H1 (cell line): ENCODE measurements around the gene PTDSS2. TPM values are rescaled to one million over a fixed set of nuclear protein-coding genes. Genes with fewer than 3 reads are reported as not detected.

ENCODE experiments used
- CTCF ChIA-PET: fragments of 300-600 bp; sonication (Branson Sonifier 250); formaldehyde crosslinking; loops from one replicate; lab custom pipeline; 2021; ENCODE audit not compliant: partially characterized antibody; lab: Charles Lee
- POLR2A ChIA-PET: fragments of 300-600 bp; sonication (Branson Sonifier 250); formaldehyde crosslinking; loops from one replicate; lab custom pipeline; 2021; ENCODE audit warnings: inconsistent platforms; ENCODE audit not compliant: partially characterized antibody; lab: Charles Lee
- DNase-seq, 2 experiments: peaks; one replicate each; pipeline versions ENCODE4 v3.0.0 to v3.0.0-alpha.2; 2010 to 2022; ENCODE audit warnings: low spot score in 2 of 2, low read depth in 1 of 2, mixed read lengths in 1 of 2
- FAIRE-seq: peaks from 2 replicates; lab custom pipeline; 2011; peaks lifted over from hg19 to GRCh38; lab: Jason Lieb, UNC
- H2AFZ ChIP-seq: 2 replicates; pipeline ENCODE4 v1.8.1; 2012; ENCODE audit warnings: low read length, inconsistent platforms
- H2AK5ac ChIP-seq: 2 replicates; pipeline ENCODE4 v1.6.1; 2013; ENCODE audit warnings: low read depth, low read length
- H2BK120ac ChIP-seq: replicated peaks from 2 replicates; pipeline ENCODE3; 2013; ENCODE audit warnings: low read depth, low read length, inconsistent platforms
- H2BK12ac ChIP-seq: 2 replicates; pipeline ENCODE4 v1.6.1; 2013; ENCODE audit warnings: low read depth, low read length
- H2BK15ac ChIP-seq: 2 replicates; pipeline ENCODE4 v1.6.1; 2013; ENCODE audit warnings: low read length
- H2BK20ac ChIP-seq: 2 replicates; pipeline ENCODE4 v1.6.1; 2013; ENCODE audit warnings: low read length
- H2BK5ac ChIP-seq: 2 replicates; pipeline ENCODE4 v1.6.1; 2013; ENCODE audit warnings: low read depth, low read length
- H3K14ac ChIP-seq: 2 replicates; pipeline ENCODE4 v1.6.1; 2013; ENCODE audit warnings: inconsistent platforms; ENCODE audit not compliant: insufficient read length
- H3K18ac ChIP-seq: 2 replicates; pipeline ENCODE4 v1.6.1; 2013; ENCODE audit warnings: low read length; ENCODE audit errors: extremely low read depth
- H3K23ac ChIP-seq: 2 replicates; pipeline ENCODE4 v1.6.1; 2013; ENCODE audit warnings: inconsistent platforms; ENCODE audit not compliant: insufficient read length
- H3K23me2 ChIP-seq: 2 replicates; pipeline ENCODE4 v1.6.1; 2013; ENCODE audit warnings: low read depth, low read length
- H3K27ac ChIP-seq: 2 replicates; pipeline ENCODE4 v1.6.1; 2011; ENCODE audit warnings: low read depth, low read length, inconsistent platforms
- H3K27me3 ChIP-seq, 4 experiments: replicated peaks in 1 of 4; 1 replicate in 1 of 4; 2 replicates in 3 of 4; pipeline versions ENCODE4 v1.6.1 to v1.8.1; 2011 to 2013; ENCODE audit warnings: low read length in 3 of 4, mild to moderate bottlenecking in 3 of 4, inconsistent platforms in 2 of 4, mixed read lengths in 2 of 4, moderate library complexity in 1 of 4; ENCODE audit not compliant: control insufficient read depth in 3 of 4, insufficient read depth in 3 of 4; ENCODE audit errors: extremely low read depth in 1 of 4
- H3K36me3 ChIP-seq, 4 experiments: 2 replicates each; pipeline versions ENCODE4 v1.6.1 to v1.8.1; 2011 to 2013; ENCODE audit warnings: mild to moderate bottlenecking in 4 of 4, low read length in 3 of 4, moderate library complexity in 2 of 4, control low read depth in 1 of 4, inconsistent platforms in 1 of 4; ENCODE audit not compliant: insufficient read depth in 4 of 4, control insufficient read depth in 2 of 4
- H3K4ac ChIP-seq: replicated peaks from 2 replicates; pipeline ENCODE3; 2013; ENCODE audit warnings: low read length, low read depth, mixed read lengths, inconsistent platforms; ENCODE audit not compliant: insufficient read length
- H3K4me1 ChIP-seq, 4 experiments: replicated peaks in 1 of 4; 1 replicate in 1 of 4; 2 replicates in 3 of 4; pipeline versions ENCODE4 v1.6.1 to v1.8.1; 2011 to 2013; ENCODE audit warnings: low read length in 3 of 4, inconsistent platforms in 2 of 4, mixed read lengths in 1 of 4; ENCODE audit not compliant: insufficient read depth in 4 of 4, control insufficient read depth in 3 of 4
- H3K4me2 ChIP-seq, 2 experiments: 2 replicates each; pipeline versions ENCODE4 v1.6.1 to v1.8.1; 2011 to 2013; ENCODE audit warnings: low read depth in 2 of 2, low read length in 2 of 2, control low read depth in 1 of 2, inconsistent platforms in 1 of 2, mild to moderate bottlenecking in 1 of 2; ENCODE audit not compliant: insufficient read depth in 1 of 2
- H3K4me3 ChIP-seq, 4 experiments: fragments of 200-600, 300-600 bp in 1 of 4; sonication (generic), shearing (Covaris generic), sonication (Bioruptor Twin) in 1 of 4; 2 replicates each; pipeline versions ENCODE4 v1.5.1 to v1.8.1; 2011 to 2016; ENCODE audit warnings: low read length in 4 of 4, low read depth in 3 of 4, control low read depth in 2 of 4, inconsistent platforms in 2 of 4, mild to moderate bottlenecking in 2 of 4, mixed read lengths in 1 of 4, moderate library complexity in 1 of 4; ENCODE audit not compliant: insufficient read depth in 2 of 4; ENCODE audit errors: extremely low read depth in 1 of 4
- H3K56ac ChIP-seq: replicated peaks from 2 replicates; pipeline ENCODE3; 2013; ENCODE audit warnings: low read depth, mild to moderate bottlenecking, mixed read lengths, low read length, inconsistent platforms; ENCODE audit not compliant: insufficient read length
- H3K79me1 ChIP-seq: 2 replicates; pipeline ENCODE4 v1.6.1; 2013; ENCODE audit warnings: low read depth, low read length, control low read depth
- H3K79me2 ChIP-seq, 2 experiments: 2 replicates each; pipeline versions ENCODE4 v1.6.1 to v1.8.1; 2012 to 2013; ENCODE audit warnings: low read length in 2 of 2, mild to moderate bottlenecking in 2 of 2, inconsistent platforms in 1 of 2; ENCODE audit not compliant: insufficient read depth in 2 of 2, control insufficient read depth in 1 of 2
- H3K9ac ChIP-seq, 4 experiments: replicated peaks in 1 of 4; 1 replicate in 1 of 4; 2 replicates in 3 of 4; pipeline versions ENCODE4 v1.6.1 to v1.8.1; 2011 to 2013; ENCODE audit warnings: low read depth in 3 of 4, low read length in 3 of 4, control low read depth in 2 of 4, mild to moderate bottlenecking in 2 of 4, moderate library complexity in 2 of 4, inconsistent platforms in 1 of 4; ENCODE audit errors: extremely low read depth in 1 of 4
- H3K9me3 ChIP-seq, 2 experiments: 2 replicates each; pipeline versions ENCODE4 v1.6.1 to v1.8.1; 2012 to 2013; ENCODE audit warnings: mild to moderate bottlenecking in 2 of 2, moderate library complexity in 2 of 2, control low read depth in 1 of 2, inconsistent platforms in 1 of 2, low read depth in 1 of 2, low read length in 1 of 2, mixed read lengths in 1 of 2; ENCODE audit not compliant: insufficient read depth in 2 of 2
- H4K20me1 ChIP-seq, 2 experiments: replicated peaks in 1 of 2; 2 replicates each; pipeline versions ENCODE3 to v1.8.1; 2011 to 2013; ENCODE audit warnings: inconsistent platforms in 2 of 2, low read length in 2 of 2, mild to moderate bottlenecking in 1 of 2; ENCODE audit not compliant: insufficient read depth in 2 of 2, control insufficient read depth in 1 of 2
- H4K5ac ChIP-seq: 2 replicates; pipeline ENCODE4 v1.6.1; 2013; ENCODE audit warnings: low read length, low read depth, mixed read lengths, inconsistent platforms; ENCODE audit not compliant: insufficient read length
- H4K8ac ChIP-seq: 2 replicates; pipeline ENCODE4 v1.8.0; 2013; ENCODE audit warnings: mild to moderate bottlenecking, moderate library complexity, low read length, inconsistent platforms; ENCODE audit not compliant: insufficient read depth; ENCODE audit errors: extremely low read depth
- H4K91ac ChIP-seq: replicated peaks from 2 replicates; pipeline ENCODE3; 2013; ENCODE audit warnings: low read length, mixed read lengths, inconsistent platforms; ENCODE audit not compliant: insufficient read length
- CTBP2 ChIP-seq: IDR thresholded peaks from 2 replicates; pipeline ENCODE4 v1.7.0; 2011; ENCODE audit warnings: borderline replicate concordance, mild to moderate bottlenecking, moderate library complexity, mixed read lengths, low read length; ENCODE audit not compliant: insufficient read depth, insufficient read length
- E2F6 ChIP-seq: IDR thresholded peaks from 2 replicates; pipeline ENCODE4 v1.6.1; 2012; ENCODE audit warnings: inconsistent platforms
- KDM1A ChIP-seq: fragments of 200-600, 300-600 bp; sonication (generic); IDR thresholded peaks from 2 replicates; pipeline ENCODE4 v1.7.1; 2016; ENCODE audit warnings: mild to moderate bottlenecking, low read length, borderline replicate concordance
- KDM5A ChIP-seq: fragments of 200-600 bp; IDR thresholded peaks from 2 replicates; pipeline ENCODE4 v1.7.1; 2012; ENCODE audit warnings: mild to moderate bottlenecking, low read length, inconsistent platforms, mixed read lengths
- POLR2A ChIP-seq, 2 experiments: IDR thresholded peaks; 1 replicate in 1 of 2; 2 replicates in 1 of 2; pipeline ENCODE4 v1.6.1; 2011; ENCODE audit warnings: low read depth in 2 of 2, low read length in 2 of 2, mild to moderate bottlenecking in 2 of 2; ENCODE audit errors: control extremely low read depth in 1 of 2
- POU5F1 ChIP-seq: IDR thresholded peaks from 2 replicates; pipeline ENCODE4 v1.6.1; 2011; ENCODE audit warnings: low read depth, mild to moderate bottlenecking, low read length, moderate library complexity
- SIRT6 ChIP-seq: IDR thresholded peaks from one replicate; pipeline ENCODE4 v1.7.1; 2012; ENCODE audit warnings: low read length, inconsistent platforms
- SP1 ChIP-seq: IDR thresholded peaks from 2 replicates; pipeline ENCODE4 v1.6.1; 2011; ENCODE audit warnings: low read depth, low read length
- SRF ChIP-seq: IDR thresholded peaks from 2 replicates; pipeline ENCODE4 v1.6.1; 2011; ENCODE audit warnings: mild to moderate bottlenecking, low read depth, low read length, moderate library complexity
- SUZ12 ChIP-seq: fragments of 200-600 bp; sonication (generic); IDR thresholded peaks from 2 replicates; pipeline ENCODE4 v1.6.1; 2012; ENCODE audit warnings: mild to moderate bottlenecking, inconsistent platforms, low read length, moderate library complexity, mixed read lengths
- TEAD4 ChIP-seq: IDR thresholded peaks from 2 replicates; pipeline ENCODE4 v1.6.1; 2012; ENCODE audit warnings: low read depth, low read length, inconsistent platforms, mixed read lengths
- WGBS, 2 experiments: shearing (Covaris generic) in 1 of 2; methylation state at CpG; one replicate each; pipeline versions ENCODE4 v1.1.6 to v1.1.7; 2013 to 2015; ENCODE audit warnings: low lambda C conversion rate in 2 of 2, mixed read lengths in 2 of 2, inconsistent platforms in 1 of 2, low coverage in 1 of 2, missing lambda C conversion rate in 1 of 2; ENCODE audit not compliant: insufficient replicate concordance in 2 of 2, insufficient coverage in 1 of 2, insufficient read length in 1 of 2; ENCODE audit errors: extremely low coverage in 1 of 2, missing lambda C conversion rate in 1 of 2; 5-methylcytosine and 5-hydroxymethylcytosine counted together
- polyA plus RNA-seq, 7 experiments: library from polyadenylated mRNA; depleted of rRNA in 3 of 7; stranded (reverse) in 5 of 7; unstranded in 2 of 7; fragments of >200 nt in 5 of 7; fragments of 200-250 nt in 2 of 7; gene quantifications; 1 replicate in 5 of 7; 2 replicates in 1 of 7; 4 replicates in 1 of 7; pipeline versions ENCODE4 v1.2.1 to v1.2.3, GENCODE V29; 2011 to 2013; ENCODE audit warnings: missing spikeins in 2 of 7, mixed read lengths in 2 of 7
- total RNA-seq: library from RNA; stranded (reverse); fragmentation: NEBNext Ultra II Directional; extraction: Animal tissue kit (Norgen Biotek cat#: 25700); gene quantifications from 2 replicates; pipeline ENCODE4 v1.2.1, GENCODE V29; 2021

The PTDSS2 gene
- total and polyA plus RNA-seq, 2 of the 8 experiments (the other 6 are each of a cell fraction or from before 2014, with no cell fraction given) = 48.7 to 68.2 TPM

GRCh38 chr11:502288-503178 lies 52.5 kb downstream of the PTDSS2 start:
- FAIRE-seq = no peak
- H3K56ac ChIP-seq = no peak overlapping the region
- TF ChIP-seq KDM1A (no peak), POU5F1 (no peak), SP1 (no peak), E2F6 (no peak), SUZ12 (no peak), SRF (no peak), SIRT6 (no peak), CTBP2 (no peak), TEAD4 (no peak), POLR2A (IDR thresholded peaks at IDR 0.05; ENCODE audit: control extremely low read depth in 1 of 2, low read depth in 2 of 2, low read length in 2 of 2) (no peak), KDM5A (no peak)

More at GRCh38 chr11:502288-503178, 52.5 kb downstream of the PTDSS2 start:
- no peak for DNase-seq
- no peak overlapping the region for H2BK12ac ChIP-seq
- H3K23me2 ChIP-seq = peaks cover 8% of the 10 kb centered on the region
- WGBS, 2 experiments = 93% methylated on average over 8 of the region's 10 CpGs; no CpG with 5 or more reads in 1 of the 2 experiments
- no peak overlapping the region for H3K18ac ChIP-seq
- peaks cover 0 to 5% (median under 1%) of the 10 kb centered on the region in 4 experiments; a peak in 2 of 7 replicates for H3K4me1 ChIP-seq
- peaks cover 4 to 11% of the 10 kb centered on the region in 2 experiments; a peak in 3 of 4 replicates for H3K9me3 ChIP-seq
- no peak overlapping the region for H3K27ac ChIP-seq
- H3K23ac ChIP-seq = no peak overlapping the region
- no peak overlapping the region for H2BK20ac ChIP-seq
- H2AK5ac ChIP-seq = no peak overlapping the region
- no peak overlapping the region for H3K4ac ChIP-seq
- H3K14ac ChIP-seq = no peak overlapping the region
- H2BK120ac ChIP-seq = no peak overlapping the region
- H2BK5ac ChIP-seq = no peak overlapping the region
- no peak overlapping the region for H4K8ac ChIP-seq
- H4K20me1 ChIP-seq = peaks cover 2 to 5% of the 10 kb centered on the region in 2 experiments
- no peak overlapping the region for H4K5ac ChIP-seq
- peaks cover 2% of the 10 kb centered on the region for H3K79me1 ChIP-seq
- ChIA-PET POLR2A (interaction anchor here (0.9 to 7.1 kb wide), 3 partner anchors 9 to 30 kb away, joined by 3 to 41 read pairs (median 3); no protein-coding TSS in a partner anchor), CTCF (interaction anchor here (1.1 kb wide), 1 partner anchor 33 kb away, joined by 3 read pairs; no protein-coding TSS in a partner anchor)
- H3K27me3 ChIP-seq = no peaks in the 10 kb centered on the region
- no peak overlapping the region for H2AFZ ChIP-seq
- H3K79me2 ChIP-seq = peaks cover 0 to 14% of the 10 kb centered on the region in 2 experiments; a peak in 1 of 4 replicates
- no peak overlapping the region for H4K91ac ChIP-seq
- H3K36me3 ChIP-seq = peaks cover 15 to 35% (median 22%) of the 10 kb centered on the region in 4 experiments; a peak in 7 of 8 replicates
- H3K4me3 ChIP-seq = no peak overlapping the region
- H3K9ac ChIP-seq = no peak overlapping the region
- no peak overlapping the region for H2BK15ac ChIP-seq
- no peak overlapping the region for H3K4me2 ChIP-seq
